Measurements from ENCODE around the gene ZNF10. TPM values are rescaled to one million over a fixed set of nuclear protein-coding genes. Genes with fewer than 3 reads are reported as not detected.

The ZNF10 gene
- total RNA-seq (2022) (19.1 and 23.0 TPM in 2 replicates), Bru-seq, nascent RNA (percentile 73 among the genes with signal in this experiment), BruChase-seq, experiment 1, labeled RNA remaining after a 6-hour chase (percentile 78 among the genes with signal in this experiment), BruChase-seq, experiment 2, labeled RNA remaining after a 2-hour chase (percentile 89 among the genes with signal in this experiment)
- long read RNA-seq, partial matches to known transcripts = 3 of 8 reads
- long read RNA-seq, other reads (novel, unspliced or antisense) = 5 of 8 reads

GRCh38 chr12:133130038-133130807 is at the start of gene ZNF10, which contains the start of gene ZNF891:
Gene ZNF10, plus strand, starts transcription at chr12:133130627. Its CDS starts 13,866 bp downstream, at chr12:133144493.
Gene ZNF891, minus strand, starts transcription at chr12:133130274. Its CDS starts 8,356 bp downstream, at chr12:133121918.
- CTCF ChIA-PET = interaction anchor here (1.1 to 1.9 kb wide), 3 partner anchors 50 to 302 kb away, joined by 3 to 6 read pairs (median 3); partner anchors contain the start of genes GOLGA3 and ZNF268
- peak; percentile 100 for DNase-seq
- intact Hi-C loops (cut with micrococcal nuclease; ENCODE audit: unreplicated experiment) = loop anchor here (2.0 to 5.0 kb wide), 2 partner anchors 47 to 49 kb away; partner anchors contain the start of gene ZNF140
- H3K27ac Mint-ChIP-seq (ENCODE audit: unreplicated experiment) = peak within 1 kb of the TSS; percentile 95
- H3K36me3 Mint-ChIP-seq (ENCODE audit: insufficient read depth, unreplicated experiment) = peaks cover 47% of the 10 kb centered on the region
- TF ChIP-seq CTCF (IDR thresholded peaks at IDR 0.05; ENCODE audit: unreplicated experiment) = no peak
- H3K9me3 Mint-ChIP-seq (ENCODE audit: low read depth, unreplicated experiment) = peaks cover 18% of the 10 kb centered on the region
- no peaks in the 10 kb centered on the region for H3K27me3 Mint-ChIP-seq (ENCODE audit: unreplicated experiment)
- H3K4me1 Mint-ChIP-seq (ENCODE audit: low read depth, unreplicated experiment) = peaks cover 8% of the 10 kb centered on the region
- H3K4me3 Mint-ChIP-seq (ENCODE audit: low read depth, unreplicated experiment) = peak within 1 kb of the TSS; percentile 100
- no TSS peak for BruUV-seq (replicated peaks)

- no TSS peak for BruUV-seq (replicated peaks)
- H3K27me3 Mint-ChIP-seq (ENCODE audit: unreplicated experiment) = no peaks in the 10 kb centered on the region
- DNase-seq = no peak
- CTCF ChIA-PET = interaction anchor here (0.8 kb wide), 2 partner anchors 100 to 252 kb away, joined by 3 read pairs; partner anchors contain the start of genes GOLGA3 and ZNF268
- no peak for TF ChIP-seq CTCF (IDR thresholded peaks at IDR 0.05; ENCODE audit: unreplicated experiment)
- no peak overlapping the region for H3K27ac Mint-ChIP-seq (ENCODE audit: unreplicated experiment)
- no peaks in the 10 kb centered on the region for H3K4me1 Mint-ChIP-seq (ENCODE audit: low read depth, unreplicated experiment)
- peaks cover 36% of the 10 kb centered on the region for H3K36me3 Mint-ChIP-seq (ENCODE audit: insufficient read depth, unreplicated experiment)
- H3K4me3 Mint-ChIP-seq (ENCODE audit: low read depth, unreplicated experiment) = no peak overlapping the region
- H3K9me3 Mint-ChIP-seq (ENCODE audit: low read depth, unreplicated experiment) = peaks cover 19% of the 10 kb centered on the region
- intact Hi-C loops (cut with micrococcal nuclease; ENCODE audit: unreplicated experiment) = loop anchor here (2.0 to 5.0 kb wide), 4 partner anchors 42 to 254 kb away; partner anchors contain the start of genes GOLGA3, ZNF10, ZNF26 and ZNF891
These were observed 49.2 kb upstream of the ZNF10 start for GRCh38 chr12:133081159-133081780.

GRCh38 chr12:133083345-133083744 is 47.1 kb upstream of the ZNF10 start:
- CTCF ChIA-PET = no interaction called here
- no peak overlapping the region for H3K4me3 Mint-ChIP-seq (ENCODE audit: low read depth, unreplicated experiment)
- BruUV-seq (replicated peaks) = no TSS peak
- H3K9me3 Mint-ChIP-seq (ENCODE audit: low read depth, unreplicated experiment) = peaks cover 18% of the 10 kb centered on the region
- no peak overlapping the region for H3K27ac Mint-ChIP-seq (ENCODE audit: unreplicated experiment)
- H3K36me3 Mint-ChIP-seq (ENCODE audit: insufficient read depth, unreplicated experiment) = peaks cover 52% of the 10 kb centered on the region
- intact Hi-C loops (cut with micrococcal nuclease; ENCODE audit: unreplicated experiment) = loop anchor here (5.0 kb wide), 2 partner anchors 96 to 256 kb away; partner anchors contain the start of genes GOLGA3 and ZNF26
- no peak for DNase-seq
- no peaks in the 10 kb centered on the region for H3K4me1 Mint-ChIP-seq (ENCODE audit: low read depth, unreplicated experiment)
- H3K27me3 Mint-ChIP-seq (ENCODE audit: unreplicated experiment) = no peaks in the 10 kb centered on the region
- no peak for TF ChIP-seq CTCF (IDR thresholded peaks at IDR 0.05; ENCODE audit: unreplicated experiment)

- Mint-ChIP-seq H3K4me3 (ENCODE audit: low read depth, unreplicated experiment) (no peak overlapping the region), H3K27ac (ENCODE audit: unreplicated experiment) (no peak overlapping the region), H3K27me3 (ENCODE audit: unreplicated experiment) (no peaks in the 10 kb centered on the region), H3K9me3 (ENCODE audit: low read depth, unreplicated experiment) (peaks cover 33% of the 10 kb centered on the region), H3K4me1 (ENCODE audit: low read depth, unreplicated experiment) (no peaks in the 10 kb centered on the region), H3K36me3 (ENCODE audit: insufficient read depth, unreplicated experiment) (peaks cover 64% of the 10 kb centered on the region)
- intact Hi-C loops (cut with micrococcal nuclease; ENCODE audit: unreplicated experiment) = no loop called here
- no peak for DNase-seq
- no peak for TF ChIP-seq CTCF (IDR thresholded peaks at IDR 0.05; ENCODE audit: unreplicated experiment)
- CTCF ChIA-PET = no interaction called here
- no TSS peak for BruUV-seq (replicated peaks)
These were observed 24.8 kb upstream of the ZNF10 start for GRCh38 chr12:133105620-133106019.

All from Calu3 (cell line).